ENCODE measurements around the gene NACC2.

- TF ChIP-seq CTCF (IDR thresholded peaks at IDR 0.05; ENCODE audit: low read depth, low read length, poor library complexity, severe bottlenecking) (no peak), EZH2phosphoT487 (IDR thresholded peaks at IDR 0.05; ENCODE audit: borderline replicate concordance, low read length) (no peak)
Observed at GRCh38 chr9:136111910-136112309, 16.8 kb upstream of the NACC2 start.

Data from DOHH2 (cell line).